GM12878 (cell line): ENCODE data around the gene FAM47B. TPM values are rescaled to one million over a fixed set of nuclear protein-coding genes. Genes with fewer than 3 reads are reported as not detected.

Experiments
- ATAC-seq: fragments of 200-7000 bp; cut with Tn5 transposase; 3 replicates; pipeline ENCODE4 v1.9.1; 2020; ENCODE audit warnings: mild to moderate bottlenecking, moderate library complexity
- Bru-seq: library from RNA; stranded (reverse); fragments of 400-500 nt; gene quantifications from one replicate; lab custom pipeline; 2021; lab: Mats Ljungman, UMichigan
- BruChase-seq, 2 experiments: library from RNA; stranded (reverse); fragments of 400-500 nt; gene quantifications; one replicate each; lab custom pipeline; 2021; lab: Mats Ljungman, UMichigan
- BruUV-seq: library from RNA; stranded (reverse); fragments of 400-500 nt; replicated peaks from 2 replicates; lab custom pipeline; 2021; lab: Mats Ljungman, UMichigan
- CTCF ChIA-PET: fragments of 300-600 bp; sonication (Branson Sonifier 250); formaldehyde crosslinking; extraction: SDS; loops from one replicate; lab custom pipeline; 2021; ENCODE audit warnings: inconsistent platforms; lab: Yijun Ruan, JAX
- POLR2A ChIA-PET: fragments of 350-600 bp; formaldehyde crosslinking; extraction: SDS; loops from one replicate; lab custom pipeline; 2021; ENCODE audit warnings: inconsistent platforms; lab: Charles Lee
- RAD21 ChIA-PET: fragments of 300-600 bp; sonication (Branson Sonifier 250); formaldehyde crosslinking; loops from one replicate; lab custom pipeline; 2023; ENCODE audit warnings: antibody characterized with exemption; ENCODE audit not compliant: unreplicated experiment; lab: Charles Lee
- SMC1A ChIA-PET: fragments of 300-600 bp; sonication (Branson Sonifier 250); formaldehyde crosslinking; loops from one replicate; lab custom pipeline; 2023; ENCODE audit not compliant: unreplicated experiment, uncharacterized antibody; lab: Charles Lee
- DNase-seq: peaks from one replicate; pipeline ENCODE4 v3.0.0-alpha.2; 2011; ENCODE audit warnings: low read depth, low spot score
- FAIRE-seq: peaks from 3 replicates; lab custom pipeline; 2011; peaks lifted over from hg19 to GRCh38; lab: Jason Lieb, UNC
- H2AFZ ChIP-seq: 2 replicates; pipeline ENCODE4 v1.6.0; 2011; ENCODE audit warnings: low read depth, low read length, control low read depth; ENCODE audit not compliant: control insufficient read depth
- H3K27ac ChIP-seq: 2 replicates; pipeline ENCODE4 v1.5.1; 2011; ENCODE audit warnings: control low read depth; ENCODE audit not compliant: control insufficient read depth, insufficient read depth
- H3K27me3 ChIP-seq, 2 experiments: replicated peaks in 1 of 2; 2 replicates each; pipeline versions ENCODE4 v1.6.0 to v1.6.1; 2011; ENCODE audit warnings: low read length in 1 of 2; ENCODE audit not compliant: control insufficient read depth in 2 of 2, insufficient read depth in 2 of 2
- H3K36me3 ChIP-seq, 2 experiments: 2 replicates each; pipeline ENCODE4 v1.5.1; 2011; ENCODE audit warnings: low read length in 1 of 2; ENCODE audit not compliant: control insufficient read depth in 2 of 2, insufficient read depth in 2 of 2
- H3K4me1 ChIP-seq: 2 replicates; pipeline ENCODE4 v1.6.1; 2011; ENCODE audit warnings: mild to moderate bottlenecking, low read length, moderate library complexity, mixed read lengths; ENCODE audit not compliant: control insufficient read depth, insufficient read depth
- H3K4me2 ChIP-seq: 2 replicates; pipeline ENCODE4 v1.6.0; 2011; ENCODE audit warnings: control low read depth; ENCODE audit not compliant: control insufficient read depth, insufficient read depth
- H3K4me3 ChIP-seq: fragments of 200-600 bp; sonication (generic); 2 replicates; pipeline ENCODE4 v1.5.1; 2016
- H3K79me2 ChIP-seq: 2 replicates; pipeline ENCODE4 v1.6.0; 2011; ENCODE audit warnings: low read length; ENCODE audit not compliant: control insufficient read depth, insufficient read depth
- H3K9ac ChIP-seq: 2 replicates; pipeline ENCODE4 v1.8.0; 2011; ENCODE audit warnings: low read length, control low read depth, mixed read lengths; ENCODE audit not compliant: control insufficient read depth, insufficient read depth
- H3K9me3 ChIP-seq: replicated peaks from 3 replicates; pipeline ENCODE4 v1.5.1; 2011; ENCODE audit warnings: mild to moderate bottlenecking, low read length; ENCODE audit not compliant: control insufficient read depth, insufficient read depth
- H4K20me1 ChIP-seq: 2 replicates; pipeline ENCODE4 v1.6.0; 2011; ENCODE audit not compliant: control insufficient read depth, insufficient read depth
- CHD1 ChIP-seq: IDR thresholded peaks from 2 replicates; pipeline ENCODE4 v1.6.1; 2012; ENCODE audit warnings: low read depth, low read length, improper control_type of control experiment
- ESRRA ChIP-seq: IDR thresholded peaks from 2 replicates; pipeline ENCODE4 v1.6.1; 2012; ENCODE audit warnings: mild to moderate bottlenecking, low read length, improper control_type of control experiment
- ETV6 ChIP-seq, 2 experiments: fragments of 450-650 bp in 1 of 2; IDR thresholded peaks in 1 of 2; conservative IDR thresholded peaks in 1 of 2; 2 replicates each; pipeline ENCODE4 v1.6.1; 2014; ENCODE audit warnings: antibody characterized with exemption in 1 of 2, borderline replicate concordance in 1 of 2, low read depth in 1 of 2, mild to moderate bottlenecking in 1 of 2, moderate library complexity in 1 of 2
- IKZF2 ChIP-seq, 2 experiments: fragments of 450-650 bp; IDR thresholded peaks; 2 replicates each; pipeline ENCODE4 v1.6.1; 2017; ENCODE audit warnings: mild to moderate bottlenecking in 2 of 2, moderate library complexity in 2 of 2
- MLLT1 ChIP-seq: fragments of 450-650 bp; IDR thresholded peaks from 2 replicates; pipeline ENCODE4 v1.6.1; 2016; ENCODE audit warnings: mild to moderate bottlenecking
- MXI1 ChIP-seq: fragments of 150-350 bp; IDR thresholded peaks from 2 replicates; pipeline ENCODE4 v1.6.1; 2011; ENCODE audit warnings: low read depth, mild to moderate bottlenecking, inconsistent platforms, low read length, improper control_type of control experiment
- PBX3 ChIP-seq: IDR thresholded peaks from 2 replicates; pipeline ENCODE4 v1.6.1; 2011; ENCODE audit warnings: mild to moderate bottlenecking, low read depth, low read length, moderate library complexity; ENCODE audit not compliant: insufficient replicate concordance
- PML ChIP-seq: IDR thresholded peaks from 2 replicates; pipeline ENCODE4 v1.6.1; 2012; ENCODE audit warnings: low read length, inconsistent platforms
- RAD51 ChIP-seq: fragments of 450-650 bp; IDR thresholded peaks from 2 replicates; pipeline ENCODE4 v1.6.1; 2016; ENCODE audit warnings: moderate library complexity, mild to moderate bottlenecking, inconsistent platforms
- RFX5 ChIP-seq: IDR thresholded peaks from 2 replicates; pipeline ENCODE4 v1.6.1; 2011; ENCODE audit warnings: low read depth, low read length, improper control_type of control experiment
- SREBF2 ChIP-seq: IDR thresholded peaks from 2 replicates; pipeline ENCODE4 v1.6.1; 2012; ENCODE audit warnings: mild to moderate bottlenecking, low read length
- TCF7 ChIP-seq: IDR thresholded peaks from 2 replicates; pipeline ENCODE4 v1.6.1; 2014; ENCODE audit warnings: antibody characterized with exemption, borderline replicate concordance
- ZNF622 ChIP-seq: fragments of 450-650 bp; IDR thresholded peaks from 2 replicates; pipeline ENCODE4 v1.6.1; 2017; ENCODE audit warnings: mild to moderate bottlenecking, inconsistent platforms
- ZSCAN29 ChIP-seq: fragments of 450-650 bp; IDR thresholded peaks from 2 replicates; pipeline ENCODE4 v1.6.1; 2017; ENCODE audit warnings: mild to moderate bottlenecking, moderate library complexity
- WGBS: methylation state at CpG from one replicate; pipeline ENCODE4 v1.1.6; 2016; ENCODE audit warnings: low lambda C conversion rate; ENCODE audit not compliant: insufficient replicate concordance, insufficient coverage; ENCODE audit errors: missing lambda C conversion rate; 5-methylcytosine and 5-hydroxymethylcytosine counted together
- in situ Hi-C: fragments of 300-500 bp; cut with MboI; formaldehyde crosslinking; loops from 9 replicates; pipeline ENCODE4 v1.14.3; 2018; ENCODE audit warnings: mixed read lengths
- intact Hi-C: fragments of 100-400 bp; cut with micrococcal nuclease; formaldehyde crosslinking; loops from one replicate; pipeline ENCODE4 v1.14.2; 2022; ENCODE audit not compliant: unreplicated experiment
- long read RNA-seq, 2 experiments: library from polyadenylated mRNA; unstranded; transcript quantifications; one replicate each; pipeline ENCODE4 v2.0.0, GENCODE V29; 2019 to 2020
- polyA minus RNA-seq, 3 experiments: library from RNA; depleted of rRNA, polyadenylated mRNA; stranded (reverse); fragments of >200 nt; gene quantifications; 2 replicates each; pipeline ENCODE4 v1.2.3, GENCODE V29; 2011
- polyA plus RNA-seq, 11 experiments: library from polyadenylated mRNA; depleted of rRNA in 4 of 11; unstranded in 6 of 11; stranded (reverse) in 5 of 11; fragments of >200 nt; fragmentation: Nextera tagmentation in 4 of 11; fragmentation: Illumina TruSeq in 1 of 11; extraction: Ambion mirVana in 4 of 11; extraction: Trizol in 1 of 11; gene quantifications; 1 replicate in 1 of 11; 2 replicates in 10 of 11; pipeline versions ENCODE4 v1.2.1 to v1.2.3, GENCODE V29; 2011 to 2016; ENCODE audit warnings: inconsistent platforms in 2 of 11, missing spikeins in 2 of 11, low read depth in 1 of 11
- total RNA-seq, 4 experiments: library from RNA; depleted of rRNA in 3 of 4; stranded (reverse); fragments of >200 nt in 3 of 4; fragmentation: Illumina TruSeq in 1 of 4; extraction: Trizol in 1 of 4; gene quantifications; 2 replicates each; pipeline versions ENCODE4 v1.2.1 to v1.2.3, GENCODE V29; 2013 to 2021
- TF ChIP-seq, protein P1 (sequence below): IDR thresholded peaks from 2 replicates; pipeline ENCODE4 v1.6.1; 2011; ENCODE audit warnings: low read depth, low read length, improper control_type of control experiment, borderline replicate concordance

Gene FAM47B
- total RNA-seq (2013; cell fraction: nucleolus; rRNA removed) = not detected in 2 replicates
- total RNA-seq (2014; rRNA removed) (not detected in 2 replicates), total RNA-seq (2014; rRNA removed; fragmentation: Illumina TruSeq; extraction: Trizol) (not detected in 2 replicates), total RNA-seq (2021) (not detected in 2 replicates), polyA plus RNA-seq (2011; rRNA removed) (not detected in 2 replicates), polyA plus RNA-seq (2014; fragmentation: Illumina TruSeq; extraction: Trizol) (not detected in 2 replicates), polyA plus RNA-seq (2014; fragmentation: Nextera tagmentation; extraction: Ambion mirVana) (not detected), polyA plus RNA-seq (2014; rRNA removed) (not detected in 2 replicates), polyA plus RNA-seq (2016; fragmentation: Nextera tagmentation; extraction: Ambion mirVana) (not detected), polyA minus RNA-seq (2011; rRNA and poly(A)+ RNA removed) (not detected in 2 replicates), Bru-seq, nascent RNA (not detected), BruChase-seq, experiment 1, labeled RNA remaining after a 6-hour chase (not detected), BruChase-seq, experiment 2, labeled RNA remaining after a 2-hour chase (not detected)
- polyA plus RNA-seq (2011; ENCODE audit: low read depth) = not detected
- not detected in 2 replicates for polyA plus RNA-seq (2011; cell fraction: cytosol; rRNA removed)
- polyA plus RNA-seq (2011; cell fraction: nucleus; rRNA removed) = not detected in 2 replicates
- not detected in 2 replicates for polyA plus RNA-seq (2012)
- polyA minus RNA-seq (2011; cell fraction: cytosol; rRNA and poly(A)+ RNA removed) = not detected in 2 replicates
- not detected in 2 replicates for polyA minus RNA-seq (2011; cell fraction: nucleus; rRNA and poly(A)+ RNA removed)
- long read RNA-seq, experiment 1 = 0 reads
- long read RNA-seq, experiment 2 = 0 reads

GRCh38 chrX:34942496-34942895 lies at the start of gene FAM47B:
Gene FAM47B, plus strand, starts transcription at chrX:34942796. Its CDS starts 36 bp downstream, at chrX:34942832.
- no peak within 1 kb of the TSS for H3K4me2 ChIP-seq
- ATAC-seq (no peak), DNase-seq (no peak), FAIRE-seq (no peak)
- WGBS = 68% methylated on average over 11 of the region's 11 CpGs
- no peak within 1 kb of the TSS for H3K9ac ChIP-seq
- ChIA-PET RAD21 (no interaction called here), SMC1A (no interaction called here), CTCF (no interaction called here), POLR2A (no interaction called here)
- H3K9me3 ChIP-seq = no peaks in the 10 kb centered on the region
- no peaks in the 10 kb centered on the region for H3K4me1 ChIP-seq
- H3K4me3 ChIP-seq = no peak within 1 kb of the TSS
- in situ Hi-C loops = no loop called here
- no peak for TF ChIP-seq CHD1
- no peak for TF ChIP-seq ESRRA
- TF ChIP-seq, protein P1, sequence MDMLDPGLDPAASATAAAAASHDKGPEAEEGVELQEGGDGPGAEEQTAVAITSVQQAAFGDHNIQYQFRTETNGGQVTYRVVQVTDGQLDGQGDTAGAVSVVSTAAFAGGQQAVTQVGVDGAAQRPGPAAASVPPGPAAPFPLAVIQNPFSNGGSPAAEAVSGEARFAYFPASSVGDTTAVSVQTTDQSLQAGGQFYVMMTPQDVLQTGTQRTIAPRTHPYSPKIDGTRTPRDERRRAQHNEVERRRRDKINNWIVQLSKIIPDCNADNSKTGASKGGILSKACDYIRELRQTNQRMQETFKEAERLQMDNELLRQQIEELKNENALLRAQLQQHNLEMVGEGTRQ = no peak
- no peak for TF ChIP-seq MLLT1
- no peak for TF ChIP-seq PBX3
- no peak for TF ChIP-seq ZNF622
- no peak for TF ChIP-seq ETV6 (conservative IDR thresholded peaks at IDR 0.05 in 1 of 2, IDR thresholded peaks at IDR 0.05 in 1 of 2; ENCODE audit: borderline replicate concordance in 1 of 2, low read depth in 1 of 2)
- TF ChIP-seq SREBF2 = no peak
- no peak for TF ChIP-seq RFX5
- TF ChIP-seq IKZF2 (IDR thresholded peaks at IDR 0.05) = no peak
- TF ChIP-seq RAD51 = no peak
- no peak for TF ChIP-seq ZSCAN29
- TF ChIP-seq TCF7 = no peak
- TF ChIP-seq PML = no peak
- no peak for TF ChIP-seq MXI1
- no peak within 1 kb of the TSS for H3K27ac ChIP-seq
- no peaks in the 10 kb centered on the region for H3K79me2 ChIP-seq
- intact Hi-C loops = no loop called here
- H2AFZ ChIP-seq = no peak within 1 kb of the TSS
- no TSS peak for BruUV-seq
- H3K27me3 ChIP-seq = no peaks in the 10 kb centered on the region
- H4K20me1 ChIP-seq = no peaks in the 10 kb centered on the region
- H3K36me3 ChIP-seq = no peaks in the 10 kb centered on the region
